SK-N-SH (cell line): Measurements from ENCODE around the gene VCP. TPM values are rescaled to one million over a fixed set of nuclear protein-coding genes. Genes with fewer than 3 reads are reported as not detected.

Experiments used
- CTCF ChIA-PET: fragments of 300-600, 350-600 bp; formaldehyde crosslinking; extraction: SDS; loops from one replicate; lab custom pipeline; 2021; lab: Yijun Ruan, JAX
- POLR2A ChIA-PET: fragments of 350-600 bp; sonication (Branson Sonifier 250); formaldehyde crosslinking; extraction: SDS; loops from one replicate; lab custom pipeline; 2020; ENCODE audit warnings: antibody characterized with exemption, inconsistent platforms; lab: Yijun Ruan, JAX
- DNase-seq: peaks from one replicate; pipeline ENCODE4 v3.0.0; 2012
- H2AFZ ChIP-seq: fragments of 200-600 bp; sonication (generic); 2 replicates; pipeline ENCODE4 v1.8.1; 2016; ENCODE audit warnings: antibody characterized with exemption, mild to moderate bottlenecking, low read depth
- H3F3A ChIP-seq: fragments of 200-600 bp; sonication (generic); replicated peaks from 2 replicates; pipeline ENCODE3; 2016; ENCODE audit warnings: antibody characterized with exemption, mild to moderate bottlenecking; ENCODE audit not compliant: insufficient read depth
- H3K27ac ChIP-seq, 2 experiments: fragments of 200-500 bp in 1 of 2; fragments of 200-600 bp in 1 of 2; sonication (Bioruptor generic) in 1 of 2; sonication (generic), shearing (Covaris generic) in 1 of 2; 2 replicates each; pipeline versions ENCODE4 v1.5.1 to v1.6.1; 2014 to 2016; ENCODE audit warnings: low read depth in 2 of 2, inconsistent platforms in 1 of 2, low read length in 1 of 2, mild to moderate bottlenecking in 1 of 2, mixed read lengths in 1 of 2
- H3K27me3 ChIP-seq: fragments of 200-600 bp; sonication (generic), shearing (Covaris generic); 2 replicates; pipeline ENCODE4 v1.6.1; 2016; ENCODE audit warnings: mixed run types; ENCODE audit not compliant: insufficient read depth
- H3K36me3 ChIP-seq, 2 experiments: fragments of 200-500 bp in 1 of 2; fragments of 200-600 bp in 1 of 2; sonication (Bioruptor generic) in 1 of 2; sonication (generic) in 1 of 2; replicated peaks in 1 of 2; 2 replicates each; pipeline versions ENCODE3 to v1.5.1; 2014 to 2016; ENCODE audit warnings: low read length in 1 of 2, mild to moderate bottlenecking in 1 of 2; ENCODE audit not compliant: insufficient read depth in 2 of 2, control insufficient read depth in 1 of 2
- H3K4me1 ChIP-seq, 2 experiments: fragments of 200-500 bp in 1 of 2; fragments of 200-600 bp in 1 of 2; sonication (Bioruptor generic) in 1 of 2; sonication (generic), shearing (Covaris generic) in 1 of 2; 2 replicates each; pipeline versions ENCODE4 v1.5.1 to v1.6.1; 2014 to 2016; ENCODE audit warnings: low read depth in 1 of 2, low read length in 1 of 2, mixed run types in 1 of 2; ENCODE audit not compliant: insufficient read depth in 2 of 2, control insufficient read depth in 1 of 2
- H3K4me2 ChIP-seq: fragments of 200-600 bp; sonication (generic), shearing (Covaris generic); 2 replicates; pipeline ENCODE4 v1.6.1; 2017; ENCODE audit warnings: mixed run types
- H3K4me3 ChIP-seq, 2 experiments: fragments of 200-500 bp in 1 of 2; fragments of 200-600 bp in 1 of 2; sonication (Bioruptor generic) in 1 of 2; sonication (generic), shearing (Covaris generic) in 1 of 2; 2 replicates each; pipeline versions ENCODE4 v1.5.1 to v1.8.1; 2014 to 2016; ENCODE audit warnings: low read depth in 2 of 2, inconsistent platforms in 1 of 2, low read length in 1 of 2, mild to moderate bottlenecking in 1 of 2, mixed read lengths in 1 of 2, moderate library complexity in 1 of 2
- H3K79me2 ChIP-seq: fragments of 200-600 bp; sonication (generic); 2 replicates; pipeline ENCODE4 v1.8.1; 2017; ENCODE audit warnings: mild to moderate bottlenecking; ENCODE audit not compliant: insufficient read depth
- H3K9ac ChIP-seq: fragments of 200-600 bp; sonication (generic); 2 replicates; pipeline ENCODE4 v1.6.1; 2017; ENCODE audit warnings: mixed run types
- H3K9me2 ChIP-seq: fragments of 200-600 bp; sonication (generic); 2 replicates; pipeline ENCODE4 v1.6.1; 2017; ENCODE audit warnings: mixed run types
- H3K9me3 ChIP-seq: fragments of 200-600 bp; sonication (generic); 2 replicates; pipeline ENCODE4 v1.6.1; 2017; ENCODE audit warnings: mixed run types, mild to moderate bottlenecking, moderate library complexity
- H4K20me1 ChIP-seq: fragments of 200-600 bp; sonication (generic); 2 replicates; pipeline ENCODE4 v1.6.1; 2017; ENCODE audit warnings: mild to moderate bottlenecking, mixed run types; ENCODE audit not compliant: insufficient read depth
- CHD2 ChIP-seq: fragments of 150-350 bp; IDR thresholded peaks from 2 replicates; pipeline ENCODE4 v1.6.1; 2018; ENCODE audit warnings: low read length; ENCODE audit not compliant: partially characterized antibody
- CTCF ChIP-seq: fragments of 200-600 bp; sonication (generic); IDR thresholded peaks from 2 replicates; pipeline ENCODE4 v1.6.1; 2017; ENCODE audit warnings: antibody characterized with exemption, mild to moderate bottlenecking, moderate library complexity
- FOXJ3 ChIP-seq: sonication (generic); formaldehyde crosslinking; IDR thresholded peaks from 2 replicates; pipeline ENCODE4 v1.5.1; 2020; ENCODE audit warnings: mild to moderate bottlenecking, missing genetic modification reagents
- GABPA ChIP-seq: IDR thresholded peaks from 2 replicates; pipeline ENCODE4 v1.4.0; 2012; ENCODE audit warnings: low read depth, mild to moderate bottlenecking
- GATA2 ChIP-seq: sonication (generic); formaldehyde crosslinking; IDR thresholded peaks from 2 replicates; pipeline ENCODE4 v1.5.0; 2020; ENCODE audit warnings: mild to moderate bottlenecking, missing genetic modification reagents
- IRF3 ChIP-seq: fragments of 150-350 bp; IDR thresholded peaks from 2 replicates; pipeline ENCODE4 v1.6.1; 2016; ENCODE audit warnings: mild to moderate bottlenecking, low read depth, low read length
- JUND ChIP-seq: IDR thresholded peaks from 2 replicates; pipeline ENCODE4 v1.4.0; 2012
- MEF2A ChIP-seq: IDR thresholded peaks from 2 replicates; pipeline ENCODE4 v1.4.0; 2012; ENCODE audit warnings: low read depth, borderline replicate concordance
- REST ChIP-seq: IDR thresholded peaks from 2 replicates; pipeline ENCODE4 v1.6.1; 2012; ENCODE audit warnings: mild to moderate bottlenecking, low read depth, low read length, moderate library complexity
- SMC3 ChIP-seq: IDR thresholded peaks from 2 replicates; pipeline ENCODE4 v1.6.1; 2012; ENCODE audit warnings: low read depth, low read length, improper control_type of control experiment
- USF2 ChIP-seq: fragments of 150-350 bp; IDR thresholded peaks from 2 replicates; pipeline ENCODE4 v1.6.1; 2017; ENCODE audit warnings: antibody characterized with exemption, low read length, low read depth, borderline replicate concordance
- ZBTB33 ChIP-seq: IDR thresholded peaks from 2 replicates; pipeline ENCODE4 v1.4.0; 2012; ENCODE audit warnings: low read depth, borderline replicate concordance
- WGBS: methylation state at CpG from one replicate; pipeline ENCODE4 v1.1.6; 2017; ENCODE audit warnings: low lambda C conversion rate; 5-methylcytosine and 5-hydroxymethylcytosine counted together
- polyA plus RNA-seq, 3 experiments: library from polyadenylated mRNA; depleted of rRNA; stranded (reverse); fragments of >200 nt; gene quantifications; 2 replicates each; pipeline ENCODE4 v1.2.3, GENCODE V29; 2012

Gene VCP
- polyA plus RNA-seq, 1 of the 3 experiments (the other 2 are of a cell fraction) = 238 TPM

GRCh38 chr9:35076848-35077247, 4.4 kb upstream of the VCP start:
- 100% methylated on average over 3 of the region's 4 CpGs for WGBS
- TF ChIP-seq FOXJ3 (CRISPR knock-in tag) (no peak), GABPA (no peak), SMC3 (no peak), REST (no peak), GATA2 (CRISPR knock-in tag) (no peak), ZBTB33 (no peak), CTCF (no peak), USF2 (no peak), CHD2 (no peak), JUND (no peak), MEF2A (no peak), IRF3 (no peak)
- Histone ChIP-seq H3K79me2 (peaks cover 30% of the 10 kb centered on the region), H3K9me2 (no peaks in the 10 kb centered on the region), H4K20me1 (peaks cover 5% of the 10 kb centered on the region; the same call in 1 of the 2 replicates), H3K9me3 (no peaks in the 10 kb centered on the region), H3K27me3 (no peaks in the 10 kb centered on the region), H3K27ac (no peak overlapping the region), H2AFZ (no peak overlapping the region), H3K4me3 (no peak overlapping the region), H3K9ac (no peak overlapping the region), H3F3A (peaks cover 18% of the 10 kb centered on the region), H3K4me1 (peaks cover 14 to 18% of the 10 kb centered on the region in 2 experiments), H3K36me3 (peaks cover 6 to 37% of the 10 kb centered on the region in 2 experiments), H3K4me2 (no peak overlapping the region)
- no peak for DNase-seq
- ChIA-PET CTCF (interaction anchor here (0.8 to 2.6 kb wide), 6 partner anchors 11 to 177 kb away, joined by 3 to 12 read pairs (median 5); partner anchors contain the start of genes PIGO and STOML2), POLR2A (no interaction called here)
